Activated T-cell treated with anti-CD3 and anti-CD28 coated beads, Interleukin-2, amount 50 U/mL, for 4 hours (primary cell): Measurements from ENCODE around the gene USP9Y. TPM values are rescaled to one million over a fixed set of nuclear protein-coding genes. Genes with fewer than 3 reads are reported as not detected.
"Not testable (repeated sequence)": the region's sequence is repeated elsewhere in the genome, so short reads cannot be mapped to it uniquely, and the experiment has no call there.

Experiments
- ATAC-seq, 2 donors: fragments of 200-7000 bp; cut with Tn5 transposase; one replicate each; pipeline ENCODE4 v1.10.0; 2021
- DNase-seq: peaks from one replicate; pipeline ENCODE4 v3.0.0-alpha.2; 2020
- H3K27me3 Mint-ChIP-seq: one replicate; pipeline ENCODE4 v1.8.0; 2021; ENCODE audit warnings: low read depth, mixed read lengths
- H3K36me3 Mint-ChIP-seq: one replicate; pipeline ENCODE4 v1.8.0; 2022; ENCODE audit warnings: mixed read lengths; ENCODE audit not compliant: insufficient read depth
- H3K4me1 Mint-ChIP-seq: one replicate; pipeline ENCODE4 v1.8.0; 2021; ENCODE audit warnings: low read depth, mixed read lengths
- H3K4me3 Mint-ChIP-seq: one replicate; pipeline ENCODE4 v1.8.0; 2021; ENCODE audit warnings: mild to moderate bottlenecking, moderate library complexity, mixed read lengths
- H3K9me3 Mint-ChIP-seq: one replicate; pipeline ENCODE4 v1.8.0; 2021; ENCODE audit warnings: mixed read lengths
- total RNA-seq, 3 donors: library from RNA; stranded (reverse); gene quantifications; one replicate each; pipeline ENCODE4 v1.2.1, GENCODE V29; 2021

USP9Y gene
- 1 to 10 TPM in 2 of 3 donors, not detected in 1; 6.8 to 10.0 TPM for total RNA-seq

GRCh38 chrY:12701181-12701695, at the start of gene USP9Y:
Gene USP9Y, plus strand, starts transcription at chrY:12701231. Its CDS starts 8,217 bp downstream, at chrY:12709448.
- Mint-ChIP-seq H3K27me3 (no peaks in the 10 kb centered on the region), H3K9me3 (peaks cover 10% of the 10 kb centered on the region), H3K4me3 (no peak within 1 kb of the TSS), H3K36me3 (peaks cover 44% of the 10 kb centered on the region), H3K4me1 (peaks cover 18% of the 10 kb centered on the region)
- DNase-seq (no peak), ATAC-seq (no peak)

GRCh38 chrY:12651621-12652036, 49.4 kb upstream of the USP9Y start:
- no peak for ATAC-seq
- no peaks in the 10 kb centered on the region for H3K9me3 Mint-ChIP-seq
- H3K27me3 Mint-ChIP-seq: no peaks in the 10 kb centered on the region

GRCh38 chrY:12661745-12662681, 39.0 kb upstream of the USP9Y start:
- H3K36me3 Mint-ChIP-seq: peaks cover 6% of the 10 kb centered on the region
- peak in 1 of 2 donors; percentile 75 for ATAC-seq
- peak overlapping the region; percentile 97 for H3K4me3 Mint-ChIP-seq
- peaks cover 23% of the 10 kb centered on the region for H3K4me1 Mint-ChIP-seq
- H3K9me3 Mint-ChIP-seq: no peaks in the 10 kb centered on the region
- DNase-seq: no peak
- H3K27me3 Mint-ChIP-seq: no peaks in the 10 kb centered on the region

More at GRCh38 chrY:12651621-12652036, 49.4 kb upstream of the USP9Y start:
- H3K4me3 Mint-ChIP-seq: no peak overlapping the region
- no peak for DNase-seq
- H3K4me1 Mint-ChIP-seq: no peaks in the 10 kb centered on the region
- no peaks in the 10 kb centered on the region for H3K36me3 Mint-ChIP-seq

GRCh38 chrY:12662745-12663591, 38.1 kb upstream of the USP9Y start:
- ATAC-seq (peak in 1 of 2 donors; percentile 65), DNase-seq (no peak)
- Mint-ChIP-seq H3K36me3 (peaks cover 6% of the 10 kb centered on the region), H3K27me3 (no peaks in the 10 kb centered on the region), H3K4me1 (peaks cover 32% of the 10 kb centered on the region), H3K9me3 (no peaks in the 10 kb centered on the region), H3K4me3 (peak overlapping the region; percentile 97)

- DNase-seq, H3K9me3 Mint-ChIP-seq, ATAC-seq, H3K27me3 Mint-ChIP-seq: not testable (repeated sequence)
- Mint-ChIP-seq H3K4me1 (peaks cover 38% of the 10 kb centered on the region), H3K36me3 (peaks cover 11% of the 10 kb centered on the region), H3K4me3 (peak overlapping the region; percentile 97)
Measured at GRCh38 chrY:12663845-12664244, 37.2 kb upstream of the USP9Y start.

GRCh38 chrY:12678111-12678510, 22.9 kb upstream of the USP9Y start:
- no peak for DNase-seq
- H3K36me3 Mint-ChIP-seq: peaks cover 10% of the 10 kb centered on the region
- no peaks in the 10 kb centered on the region for H3K27me3 Mint-ChIP-seq
- ATAC-seq: no peak
- H3K4me1 Mint-ChIP-seq: peaks cover 30% of the 10 kb centered on the region
- no peak overlapping the region for H3K4me3 Mint-ChIP-seq
- H3K9me3 Mint-ChIP-seq: no peaks in the 10 kb centered on the region

GRCh38 chrY:12681535-12681934, 19.5 kb upstream of the USP9Y start:
- no peaks in the 10 kb centered on the region for H3K27me3 Mint-ChIP-seq
- H3K9me3 Mint-ChIP-seq: no peaks in the 10 kb centered on the region
- H3K36me3 Mint-ChIP-seq: peaks cover 14% of the 10 kb centered on the region
- DNase-seq (no peak), ATAC-seq (no peak)
- H3K4me3 Mint-ChIP-seq: no peak overlapping the region
- peaks cover 30% of the 10 kb centered on the region for H3K4me1 Mint-ChIP-seq

GRCh38 chrY:12688337-12688736, 12.7 kb upstream of the USP9Y start:
- Mint-ChIP-seq H3K4me3 (no peak overlapping the region), H3K27me3 (no peaks in the 10 kb centered on the region), H3K9me3 (no peaks in the 10 kb centered on the region), H3K36me3 (peaks cover 32% of the 10 kb centered on the region), H3K4me1 (peaks cover 6% of the 10 kb centered on the region)
- no peak for ATAC-seq
- no peak for DNase-seq

GRCh38 chrY:12700087-12700486, 944 bp upstream of the USP9Y start:
- Mint-ChIP-seq H3K27me3 (no peaks in the 10 kb centered on the region), H3K9me3 (peaks cover 10% of the 10 kb centered on the region), H3K4me3 (no peak overlapping the region), H3K4me1 (peaks cover 9% of the 10 kb centered on the region), H3K36me3 (peaks cover 39% of the 10 kb centered on the region)
- ATAC-seq (no peak), DNase-seq (no peak)

GRCh38 chrY:12702174-12702573, 1.1 kb downstream of the USP9Y start:
- no peak overlapping the region for H3K4me3 Mint-ChIP-seq
- ATAC-seq (no peak), DNase-seq (no peak)
- H3K36me3 Mint-ChIP-seq: peaks cover 44% of the 10 kb centered on the region
- H3K9me3 Mint-ChIP-seq: peaks cover 10% of the 10 kb centered on the region
- no peaks in the 10 kb centered on the region for H3K27me3 Mint-ChIP-seq
- peaks cover 21% of the 10 kb centered on the region for H3K4me1 Mint-ChIP-seq

- H3K27me3 Mint-ChIP-seq: no peaks in the 10 kb centered on the region
- H3K4me3 Mint-ChIP-seq: no peak overlapping the region
- DNase-seq (no peak), ATAC-seq (no peak)
- H3K9me3 Mint-ChIP-seq: no peaks in the 10 kb centered on the region
- H3K4me1 Mint-ChIP-seq: peaks cover 27% of the 10 kb centered on the region
- H3K36me3 Mint-ChIP-seq: peaks cover 4% of the 10 kb centered on the region
Measured at GRCh38 chrY:12710460-12710859, 9.4 kb downstream of the USP9Y start.

- no peak for DNase-seq
- no peak overlapping the region for H3K4me3 Mint-ChIP-seq
- ATAC-seq: no peak
- no peaks in the 10 kb centered on the region for H3K9me3 Mint-ChIP-seq
- H3K4me1 Mint-ChIP-seq: peaks cover 10% of the 10 kb centered on the region
- H3K27me3 Mint-ChIP-seq: no peaks in the 10 kb centered on the region
- H3K36me3 Mint-ChIP-seq: peaks cover 4% of the 10 kb centered on the region
Measured at GRCh38 chrY:12715376-12715775, 14.3 kb downstream of the USP9Y start.

GRCh38 chrY:12729746-12730145, 28.7 kb downstream of the USP9Y start:
- Mint-ChIP-seq H3K4me1 (peaks cover 14% of the 10 kb centered on the region), H3K9me3 (no peaks in the 10 kb centered on the region), H3K27me3 (no peaks in the 10 kb centered on the region), H3K36me3 (peaks cover 21% of the 10 kb centered on the region), H3K4me3 (no peak overlapping the region)
- DNase-seq (no peak), ATAC-seq (no peak)

- peak in 1 of 2 donors; percentile 99 for ATAC-seq
- DNase-seq: no peak
- peaks cover 12% of the 10 kb centered on the region for H3K4me1 Mint-ChIP-seq
Measured at GRCh38 chrY:12733625-12734024, 32.6 kb downstream of the USP9Y start.

More at GRCh38 chrY:12733625-12734024, 32.6 kb downstream of the USP9Y start:
- Mint-ChIP-seq H3K27me3 (no peaks in the 10 kb centered on the region), H3K36me3 (peaks cover 12% of the 10 kb centered on the region), H3K9me3 (no peaks in the 10 kb centered on the region), H3K4me3 (no peak overlapping the region)
